T follicular helper cell (primary cell): ENCODE data around the gene PSME4.
"Not testable (repeated sequence)": the region's sequence is repeated elsewhere in the genome, so short reads cannot be mapped to it uniquely, and the experiment has no call there.

Source experiments
- DNase-seq: peaks from one replicate; pipeline ENCODE4 v3.0.0-alpha.2; 2020; ENCODE audit warnings: low read depth

Gene PSME4

DNA sequence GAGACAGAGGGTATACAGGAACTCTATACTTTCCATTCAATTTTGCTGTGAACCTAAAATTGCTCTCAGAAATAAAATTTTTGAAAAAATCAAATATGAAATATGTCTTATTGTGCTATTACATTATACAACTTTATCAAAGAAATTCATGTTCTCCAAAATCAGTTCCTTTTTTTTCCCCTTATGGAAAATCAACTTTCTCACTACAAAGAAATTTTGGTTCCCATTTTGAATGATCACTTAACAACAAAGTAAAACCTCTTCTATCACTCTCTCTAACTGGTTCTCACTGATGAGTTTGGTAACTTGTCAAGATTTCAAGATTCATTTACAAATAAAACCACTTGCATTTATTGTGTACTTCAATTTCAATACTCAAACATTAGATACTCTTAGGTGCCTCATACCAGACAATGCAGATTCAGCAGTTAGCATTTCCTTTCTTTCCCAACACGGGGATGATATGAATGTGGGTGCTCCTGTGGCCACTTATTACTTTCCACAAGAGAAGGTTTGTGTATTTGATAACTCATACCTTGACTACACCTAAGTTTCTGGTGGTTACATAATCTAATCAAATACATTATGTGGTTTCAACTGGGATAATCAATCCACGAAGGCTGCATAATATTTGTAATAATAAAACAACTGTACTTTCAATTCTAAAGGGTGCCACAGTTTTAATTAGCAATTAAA lies 6.4 kb downstream of the PSME4 start:
- DNase-seq: no peak

DNA sequence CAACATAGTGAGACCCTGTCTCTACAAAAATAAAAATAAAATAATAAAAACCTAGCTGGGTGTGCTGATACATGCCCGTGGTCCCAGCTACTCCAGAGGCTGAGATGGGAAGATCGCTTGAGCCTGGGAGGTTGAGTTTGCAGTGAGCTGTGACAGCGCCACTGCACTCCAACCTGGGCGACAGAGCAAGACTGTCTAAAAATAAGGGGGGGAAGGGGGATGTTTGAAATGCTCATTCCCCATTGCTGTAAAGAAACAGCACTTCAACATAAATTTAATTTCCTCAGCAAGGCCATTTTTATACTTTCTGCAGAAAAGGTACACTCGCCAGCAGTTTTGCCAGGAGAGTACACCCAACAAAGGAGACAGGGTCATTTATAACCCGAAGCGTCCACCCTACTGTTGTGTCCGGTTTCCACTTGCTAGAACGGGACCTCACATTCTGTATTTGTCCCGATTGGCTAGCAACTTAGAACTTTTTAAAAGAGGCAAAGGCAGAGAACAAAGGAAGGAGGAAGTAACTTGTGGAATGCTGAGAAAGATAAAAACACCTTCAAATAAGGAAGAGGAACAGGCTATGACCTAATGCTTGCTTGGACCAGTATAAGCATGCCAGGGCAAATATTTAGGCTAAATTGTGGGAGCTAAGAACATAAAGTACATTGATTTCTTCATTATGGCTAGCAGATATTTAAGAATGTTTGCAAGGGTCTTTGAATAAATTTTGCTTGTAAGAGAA lies 9.1 kb downstream of the PSME4 start:
- DNase-seq: not testable (repeated sequence)

DNA sequence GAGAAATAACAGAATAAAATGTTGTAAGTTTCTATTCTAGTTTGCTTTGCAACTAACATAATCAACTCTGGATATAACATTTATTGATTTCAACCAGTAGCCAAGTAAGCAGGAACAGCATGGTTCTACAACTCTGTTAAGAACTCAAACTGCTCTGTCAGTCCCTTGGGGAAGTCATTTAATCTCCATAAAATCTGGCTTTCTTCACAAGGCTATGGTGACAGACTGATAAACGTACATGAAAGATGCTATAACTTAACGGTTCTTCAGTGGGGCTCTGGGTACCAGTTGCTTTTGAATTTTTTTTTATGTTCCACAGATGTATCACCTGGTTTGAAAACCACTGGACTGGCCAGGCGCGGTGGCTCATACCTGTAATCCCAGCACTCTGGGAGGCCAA lies 10.3 kb downstream of the PSME4 start:
- no peak for DNase-seq

DNA sequence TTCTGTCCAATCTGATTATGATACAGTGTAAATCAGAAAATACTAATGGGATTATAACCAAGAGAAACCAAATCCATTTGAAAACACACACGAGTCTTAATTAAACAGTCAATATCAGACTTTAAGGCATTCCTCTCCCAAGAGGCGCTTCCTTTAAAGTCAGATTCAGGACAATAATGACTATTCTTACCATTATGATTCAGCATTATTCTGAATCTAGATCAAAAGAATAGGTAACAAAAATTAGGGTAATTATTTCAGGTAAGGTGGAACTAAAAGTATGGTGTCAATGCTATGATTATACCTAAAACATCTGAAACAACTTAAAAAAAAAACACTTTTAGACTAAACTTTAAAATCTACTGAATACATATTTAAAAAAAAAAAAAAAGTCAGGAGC lies 12.3 kb downstream of the PSME4 start:
- DNase-seq: no peak

DNA sequence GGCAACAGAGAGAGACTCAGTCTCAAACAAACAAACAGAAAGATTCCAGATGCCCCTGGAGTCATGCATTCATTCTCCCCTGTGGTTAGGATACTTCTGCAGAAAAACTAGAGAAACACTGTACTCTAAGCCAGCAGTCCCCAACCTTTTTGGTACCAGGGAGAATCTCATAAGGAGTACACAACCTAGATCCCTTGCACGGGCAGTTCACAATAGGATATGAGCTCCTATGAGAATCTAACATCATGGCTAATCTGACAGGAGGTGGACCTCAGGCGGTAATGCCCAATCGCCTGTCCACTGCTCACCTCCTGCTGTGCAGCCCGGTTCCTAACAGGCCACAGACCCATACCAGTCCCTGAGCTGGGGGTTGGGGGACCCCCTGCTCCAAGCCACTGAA lies 18.3 kb downstream of the PSME4 start:
- DNase-seq: no peak

DNA sequence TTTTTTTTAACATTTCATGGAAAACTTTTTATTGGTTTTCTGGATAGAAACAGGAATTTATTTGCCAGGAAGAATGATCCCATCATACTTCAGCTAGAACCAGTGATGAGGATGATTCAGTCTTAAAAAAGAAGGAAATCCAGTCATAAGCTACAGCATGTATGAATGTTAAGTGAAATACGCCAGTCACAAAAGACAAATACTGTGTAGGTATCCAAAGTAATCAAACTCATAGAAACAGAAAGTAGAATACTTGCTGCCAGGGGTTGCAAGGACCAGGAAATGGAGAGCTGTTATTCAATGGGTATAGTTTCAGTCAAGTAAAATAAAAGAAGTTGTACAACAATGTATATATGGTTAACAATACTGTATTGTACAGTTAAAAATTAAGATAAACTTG lies 21.3 kb downstream of the PSME4 start:
- DNase-seq: no peak

DNA sequence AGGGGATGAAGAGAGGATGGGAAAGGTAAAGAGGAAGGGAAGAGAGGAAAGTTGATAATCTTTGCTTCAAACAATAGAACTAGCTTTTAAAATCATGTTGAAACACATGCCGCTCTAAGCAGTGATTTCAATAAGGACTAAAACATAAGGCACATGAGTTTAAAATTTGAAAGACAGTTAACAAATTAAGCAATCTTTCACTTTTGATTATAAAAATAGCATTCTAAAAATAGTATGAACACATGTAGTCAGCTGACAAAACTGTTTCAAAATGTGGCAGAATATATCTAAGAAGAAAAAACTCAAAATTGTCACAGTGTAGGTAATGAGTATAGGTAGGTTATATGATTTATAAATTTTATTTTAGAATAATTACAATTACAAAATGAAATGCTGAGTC lies 25.3 kb downstream of the PSME4 start:
- no peak for DNase-seq

DNA sequence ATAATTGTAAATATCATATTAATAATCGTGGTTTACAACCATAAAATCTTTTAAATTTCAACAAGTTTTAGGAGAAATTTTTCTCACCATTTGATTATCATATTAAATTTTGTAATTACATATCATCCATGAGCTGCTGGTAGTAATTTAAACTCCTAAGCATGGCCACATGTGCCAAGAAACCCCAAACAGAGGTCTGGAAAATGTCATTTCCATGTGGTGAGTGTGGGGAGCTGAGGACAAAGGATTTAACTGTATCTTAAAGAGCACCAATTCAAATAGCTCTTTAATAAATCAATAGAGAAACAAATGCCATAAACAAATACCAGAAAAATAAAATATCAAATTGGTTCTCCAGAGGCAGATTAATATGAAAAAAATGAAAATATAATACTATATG lies 26.3 kb downstream of the PSME4 start:
- DNase-seq: no peak

DNA sequence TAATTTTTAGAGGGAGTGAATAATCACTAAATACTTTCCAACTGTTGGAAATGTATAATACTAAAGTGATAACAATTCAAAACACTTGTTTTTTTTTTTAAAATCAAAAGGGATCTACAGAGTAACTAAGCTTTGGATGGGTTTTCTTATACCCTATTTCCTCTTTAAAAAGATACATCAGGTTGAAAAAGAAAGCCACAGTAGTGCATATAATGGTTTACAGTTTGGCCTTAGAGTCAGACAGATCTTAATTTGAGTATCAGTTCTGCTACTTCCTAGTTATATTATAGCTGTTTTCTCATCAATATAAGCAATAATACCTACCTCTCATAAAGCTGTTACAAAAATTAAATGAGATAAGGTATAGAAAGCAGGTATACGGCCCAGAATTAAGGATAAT lies 28.5 kb downstream of the PSME4 start:
- no peak for DNase-seq

DNA sequence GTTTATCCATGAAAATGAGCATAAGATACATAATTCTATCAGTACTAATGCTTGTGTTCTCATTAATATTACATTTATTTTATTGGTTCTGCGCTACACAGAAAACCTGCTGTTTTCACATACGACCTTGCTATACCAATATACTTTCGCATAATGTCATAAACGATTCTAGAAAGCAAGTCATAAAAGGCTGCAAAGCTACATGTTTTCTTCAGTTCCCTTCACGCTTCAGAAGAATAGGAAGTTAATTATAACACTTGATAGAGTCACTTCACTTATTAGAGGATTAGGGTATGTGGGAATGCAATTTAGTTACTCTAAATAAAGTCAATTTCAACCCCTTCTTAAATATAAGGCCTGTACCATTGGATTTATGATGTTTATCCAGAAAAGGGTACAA lies 29.0 kb downstream of the PSME4 start:
- no peak for DNase-seq

DNA sequence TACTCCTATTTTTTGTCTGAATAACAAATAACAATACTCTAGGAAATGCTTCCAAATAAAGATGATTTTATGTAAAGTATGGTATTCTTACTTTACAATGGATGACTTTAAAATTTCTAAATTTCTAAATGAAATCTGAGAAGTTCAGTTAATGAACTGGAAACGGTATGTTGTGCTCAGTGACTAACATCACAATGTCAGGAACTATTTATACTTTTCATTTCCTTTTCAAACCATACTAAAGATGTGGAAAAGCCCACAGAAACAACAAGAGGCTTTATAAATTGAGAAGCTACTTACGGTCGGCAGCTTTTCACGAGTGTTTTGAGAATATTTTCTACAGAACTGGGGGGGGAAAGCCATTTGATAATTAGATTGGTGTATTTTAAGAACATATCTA lies 31.1 kb downstream of the PSME4 start:
- no peak for DNase-seq

DNA sequence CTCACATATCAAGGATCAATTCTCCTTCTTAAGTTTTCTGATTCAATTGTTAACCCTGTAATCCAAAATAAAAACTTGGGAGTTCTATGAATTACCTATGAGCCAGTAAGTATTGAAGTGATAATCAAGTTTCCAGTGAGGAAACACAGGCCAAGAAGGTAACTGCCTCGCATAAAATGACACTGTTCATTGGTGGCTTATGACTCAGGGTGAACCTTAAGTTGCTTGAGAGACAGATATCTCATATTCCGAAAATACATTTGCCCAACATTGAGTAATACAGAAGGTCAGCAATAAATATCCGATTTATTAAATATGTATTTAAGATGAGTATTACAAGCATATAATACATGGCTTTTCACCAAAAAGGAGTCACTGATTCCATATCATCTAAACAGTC lies 31.9 kb downstream of the PSME4 start:
- DNase-seq: no peak

DNA sequence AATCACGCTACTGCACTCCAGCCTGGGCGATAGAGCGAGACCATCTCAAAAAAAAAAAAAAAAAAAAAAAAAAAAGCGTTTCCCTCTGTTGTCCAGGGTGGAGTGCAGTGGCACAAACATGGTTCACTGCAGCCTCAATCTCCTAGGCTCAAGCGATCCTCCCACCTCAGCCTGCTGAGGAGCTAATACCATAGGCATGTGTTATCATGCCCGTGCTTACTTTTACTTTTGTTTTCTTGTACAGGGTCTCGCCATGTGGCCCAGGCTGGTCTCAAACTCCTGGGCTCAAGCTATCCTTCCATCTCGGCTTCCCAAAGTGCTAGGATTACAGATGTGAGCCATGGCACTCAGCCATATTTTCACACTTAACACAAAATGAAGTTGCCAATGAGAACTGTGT lies 37.5 kb downstream of the PSME4 start:
- no peak for DNase-seq

DNA sequence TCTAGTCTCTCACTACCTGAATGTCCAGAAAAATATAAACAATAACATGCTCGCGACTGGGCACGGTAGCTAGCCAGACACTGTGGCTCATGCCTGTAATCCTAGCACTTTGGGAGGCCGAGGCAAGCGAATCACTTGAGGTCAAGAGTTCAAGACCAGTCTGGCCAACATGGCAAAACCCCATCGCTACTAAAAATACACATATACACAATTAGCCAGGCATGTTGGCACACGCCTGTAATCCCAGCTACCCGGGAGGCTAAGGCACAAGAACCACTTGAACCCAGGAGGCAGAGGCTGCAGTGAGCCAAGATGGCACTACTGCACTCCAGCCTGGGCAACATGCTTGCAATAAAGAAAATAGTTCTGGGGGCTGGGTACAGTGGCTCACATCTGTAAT lies 44.5 kb downstream of the PSME4 start:
- not testable (repeated sequence) for DNase-seq

DNA sequence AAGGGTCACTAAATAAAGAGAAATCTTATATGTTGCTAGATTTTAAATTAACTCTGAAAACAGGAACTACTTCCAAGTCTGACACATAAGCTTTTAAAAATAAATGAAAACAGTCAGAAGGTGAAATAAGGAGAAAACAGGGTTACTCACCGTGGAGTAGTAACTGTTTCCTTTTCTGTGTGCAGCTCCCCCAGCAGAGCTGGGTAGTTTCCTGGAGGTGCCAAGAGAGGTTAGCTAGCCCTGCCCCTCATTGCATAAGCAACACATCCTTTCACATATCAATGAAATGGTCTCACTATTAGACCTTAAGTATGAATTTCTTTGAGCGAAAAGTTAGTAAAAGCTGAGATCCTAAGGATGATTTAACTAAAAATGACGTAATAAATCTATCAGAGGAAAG lies 57.1 kb downstream of the PSME4 start:
- no peak for DNase-seq

DNA sequence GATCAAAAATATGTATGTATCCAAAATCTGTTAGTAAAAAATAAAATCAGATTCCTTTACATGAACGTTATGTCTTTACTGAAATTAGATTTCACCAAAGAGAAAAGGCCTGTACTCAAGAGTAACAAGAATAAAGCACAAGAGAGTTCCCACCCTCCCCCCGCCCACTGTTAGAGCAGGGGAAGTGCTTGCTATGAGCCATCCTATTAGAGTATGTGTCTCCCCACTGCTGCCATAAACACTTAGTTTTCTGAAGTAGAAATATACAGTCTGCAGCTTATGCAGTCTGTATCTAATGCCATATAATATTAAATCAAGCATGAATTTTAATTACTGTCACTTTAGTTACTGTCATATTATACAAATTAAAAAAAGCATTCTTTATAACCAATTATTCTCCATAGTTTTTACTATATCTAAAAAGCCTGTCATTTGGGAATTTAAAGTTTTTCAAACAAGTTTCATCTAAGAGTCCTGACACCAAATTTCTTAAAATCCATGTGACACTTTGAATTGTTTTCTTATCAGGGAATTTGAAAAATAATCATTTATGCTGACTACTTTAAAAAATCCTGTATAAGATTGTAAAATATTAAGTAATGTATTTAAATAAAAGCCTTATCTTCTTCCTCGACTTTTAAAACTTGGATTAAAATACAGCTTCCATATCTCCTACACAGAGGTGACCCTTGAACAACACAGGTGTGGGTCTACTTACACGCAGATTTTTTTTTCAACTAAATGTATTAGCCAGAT lies 59.2 kb downstream of the PSME4 start:
- no peak for DNase-seq

DNA sequence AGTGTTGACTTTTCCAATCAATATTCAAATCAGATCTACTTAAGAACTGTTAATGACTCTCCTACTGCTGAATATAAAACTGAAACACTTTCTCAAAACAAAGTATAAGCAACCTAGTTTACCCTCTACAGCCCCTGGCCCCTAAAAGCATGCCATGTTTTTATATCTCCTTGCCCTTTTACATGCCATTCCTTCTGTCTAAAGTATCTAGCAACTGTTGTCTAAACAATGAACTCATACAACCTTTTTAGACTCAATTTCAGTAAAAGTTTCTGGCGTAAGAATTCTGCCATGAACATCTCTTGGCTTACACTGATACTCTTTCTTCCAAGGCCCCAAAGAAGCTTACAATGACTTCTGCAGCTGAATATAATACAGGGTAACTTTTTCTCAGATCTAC lies 63.2 kb downstream of the PSME4 start:
- no peak for DNase-seq

DNA sequence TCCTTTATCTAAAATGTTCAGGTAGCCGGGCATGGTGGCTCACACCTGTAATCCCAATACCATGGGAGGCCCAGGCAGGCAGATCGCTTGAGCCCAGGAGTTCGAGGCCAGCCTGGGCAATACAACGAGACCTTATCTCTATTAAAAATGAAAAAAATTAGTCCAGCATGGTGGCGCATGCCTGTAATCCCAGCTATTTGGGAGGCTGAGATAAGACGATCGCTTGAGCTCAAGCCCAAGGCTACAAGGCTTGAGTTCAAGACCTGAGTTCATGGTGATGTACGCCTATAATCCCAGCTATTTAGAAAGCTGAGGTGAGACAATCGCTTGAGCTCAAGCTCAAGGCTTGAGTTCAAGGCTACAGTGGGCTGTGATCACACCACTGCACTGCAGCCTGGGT lies 65.4 kb downstream of the PSME4 start:
- DNase-seq: no peak

DNA sequence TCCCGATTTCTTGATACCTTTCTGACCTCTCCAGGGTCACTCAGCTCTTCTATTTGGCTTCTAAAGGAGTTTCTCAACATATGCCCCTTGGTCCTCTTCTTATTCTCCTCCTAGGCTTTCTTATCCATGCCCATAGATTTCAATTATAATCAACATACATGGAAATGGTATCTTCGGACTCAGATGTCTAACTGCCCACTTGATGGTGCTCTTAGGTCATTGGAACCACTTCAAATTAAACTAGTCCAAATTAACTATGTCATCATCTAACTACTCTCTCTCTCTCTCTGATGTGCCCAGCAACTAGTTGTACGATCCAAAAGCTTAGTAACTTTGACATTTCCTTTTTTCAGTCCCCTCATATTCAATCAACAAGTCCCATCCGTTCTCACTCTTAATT lies 67.8 kb downstream of the PSME4 start:
- DNase-seq: no peak

DNA sequence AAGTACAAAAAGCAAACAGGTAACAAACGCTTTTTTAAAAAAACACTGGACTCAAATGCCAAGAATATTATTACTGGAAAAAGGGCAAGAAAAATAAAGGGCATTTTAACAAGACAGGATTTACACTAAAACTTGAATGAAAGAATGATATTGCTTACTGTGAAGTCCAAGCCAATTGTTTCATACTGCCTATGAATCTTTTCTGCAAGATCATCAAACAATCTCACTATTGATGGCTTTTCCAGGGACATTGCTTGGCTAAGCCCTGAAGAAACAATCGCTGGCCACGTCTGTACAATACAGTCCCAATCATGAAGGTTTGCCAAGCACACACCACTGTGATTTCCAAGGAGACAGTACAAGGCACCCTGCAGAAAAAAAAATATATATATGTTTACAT lies 69.6 kb downstream of the PSME4 start:
- DNase-seq: no peak

DNA sequence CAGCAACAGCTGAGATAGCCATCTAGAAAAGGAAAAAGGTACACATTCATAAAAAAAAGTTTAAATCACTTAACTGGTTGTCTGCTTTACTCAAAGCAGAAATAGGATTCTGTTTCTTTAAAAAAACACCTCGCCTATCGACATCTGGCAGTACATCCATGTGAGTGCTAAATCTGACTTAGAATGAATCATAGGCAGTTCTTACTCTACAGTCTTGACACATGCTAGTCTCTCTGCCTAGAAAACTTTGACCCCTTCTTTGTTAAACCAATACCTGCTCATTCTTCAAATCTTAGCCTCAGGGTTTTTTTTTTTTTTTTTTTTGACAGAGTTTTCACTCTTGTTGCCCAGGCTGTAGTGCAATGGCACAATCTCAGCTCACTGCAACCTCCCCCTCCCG lies 73.9 kb downstream of the PSME4 start:
- DNase-seq: no peak

DNA sequence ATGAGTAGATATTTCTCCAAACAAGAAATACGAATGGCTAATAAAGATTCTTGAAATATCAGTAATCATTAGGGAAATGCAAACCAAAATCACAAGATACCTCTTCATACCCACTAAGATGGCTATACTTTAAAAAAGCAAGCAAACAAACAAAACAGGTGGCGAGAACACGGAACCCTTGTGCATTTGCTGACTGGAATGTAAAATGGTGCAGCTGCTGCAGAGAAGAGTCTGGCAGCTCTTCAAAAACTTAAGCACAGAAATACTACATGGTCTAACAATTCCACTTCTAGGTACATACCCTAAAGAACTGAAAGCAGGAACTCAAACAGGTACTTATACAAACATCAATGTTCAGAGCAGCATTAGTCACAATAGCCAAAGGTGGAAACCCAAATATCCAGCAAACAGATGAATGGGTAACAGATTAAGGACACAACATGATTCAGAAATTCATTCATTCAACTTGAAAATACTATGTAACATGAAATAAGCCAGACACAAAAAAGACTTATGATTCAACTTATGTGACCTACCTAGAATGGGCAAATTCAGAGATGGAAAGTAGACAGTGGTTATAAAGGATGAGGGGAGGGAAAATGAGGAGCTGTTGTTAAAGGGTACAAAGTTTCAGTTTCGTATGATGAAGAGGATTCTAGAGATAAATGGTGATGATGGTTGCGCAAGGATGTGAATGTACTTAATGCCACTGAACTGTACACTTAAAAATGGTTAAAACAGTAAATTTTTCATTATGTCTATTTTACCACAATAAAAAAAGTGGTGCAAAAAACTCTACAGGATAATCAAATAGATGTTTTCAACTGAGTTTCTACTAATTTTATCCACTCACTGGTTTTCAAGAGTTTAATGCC lies 84.2 kb downstream of the PSME4 start:
- DNase-seq: no peak
